Esophagus squamous epithelium (tissue), 4 donors: ENCODE data around the gene STARD3.

ENCODE experiments used
- POLR2A ChIP-seq, 4 donors: fragments of 450-650 bp; IDR thresholded peaks; one replicate each; pipeline ENCODE4 v1.6.1; 2017; ENCODE audit warnings: antibody characterized with exemption in 4 of 4, mild to moderate bottlenecking in 4 of 4, moderate library complexity in 3 of 4
- TF ChIP-seq, protein P1 (sequence below), 6 experiments: fragments of 450-650 bp in 4 of 6; fragments of 200-600 bp in 2 of 6; sonication (generic) in 2 of 6; IDR thresholded peaks; one replicate each; pipeline ENCODE4 v1.5.1; 2016 to 2019; ENCODE audit warnings: antibody characterized with exemption in 6 of 6, mild to moderate bottlenecking in 4 of 6, moderate library complexity in 4 of 6

DNA sequence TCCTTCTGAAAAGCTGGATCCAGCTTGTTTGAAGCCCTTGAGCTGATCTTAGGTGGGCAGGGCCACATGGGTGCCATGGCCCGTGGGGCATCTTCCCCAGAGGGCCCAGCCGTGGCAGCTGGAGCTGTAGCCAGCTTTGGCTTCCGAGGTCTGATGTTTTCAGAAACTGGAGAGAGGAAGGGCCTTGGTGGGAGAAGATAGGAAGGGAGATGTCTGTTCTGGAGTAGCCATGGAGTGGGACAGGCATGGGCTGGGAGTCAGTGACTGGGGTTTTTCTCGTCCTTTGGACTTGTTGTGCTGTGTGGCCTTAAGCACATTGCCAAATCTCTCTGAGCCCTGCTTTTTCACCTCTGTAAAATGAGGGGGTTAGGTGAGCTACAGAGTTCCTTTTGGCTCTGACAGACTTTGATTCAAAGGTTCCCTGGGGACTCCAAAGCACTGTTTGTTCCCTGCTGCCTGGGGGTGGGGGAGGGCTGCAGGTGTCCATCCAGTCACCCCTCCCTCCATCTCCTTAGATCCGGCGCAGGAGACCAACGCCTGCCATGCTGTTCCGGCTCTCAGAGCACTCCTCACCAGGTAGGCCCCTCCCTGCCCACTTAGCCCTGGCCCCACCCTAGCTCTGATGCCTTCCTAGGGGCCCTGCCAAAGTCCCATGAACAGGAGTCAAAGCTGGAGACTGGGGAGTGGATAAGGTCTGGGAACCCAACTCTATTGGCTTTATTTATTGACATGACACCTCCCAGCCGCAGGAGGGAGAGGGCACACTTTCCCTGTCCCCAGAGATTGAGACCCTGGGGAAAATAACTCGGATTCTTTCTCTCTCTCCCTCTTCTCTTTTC is 8.1 kb upstream of the STARD3 start:
- TF ChIP-seq POLR2A (IDR thresholded peaks at IDR 0.05) = no peak
- TF ChIP-seq, protein P1, sequence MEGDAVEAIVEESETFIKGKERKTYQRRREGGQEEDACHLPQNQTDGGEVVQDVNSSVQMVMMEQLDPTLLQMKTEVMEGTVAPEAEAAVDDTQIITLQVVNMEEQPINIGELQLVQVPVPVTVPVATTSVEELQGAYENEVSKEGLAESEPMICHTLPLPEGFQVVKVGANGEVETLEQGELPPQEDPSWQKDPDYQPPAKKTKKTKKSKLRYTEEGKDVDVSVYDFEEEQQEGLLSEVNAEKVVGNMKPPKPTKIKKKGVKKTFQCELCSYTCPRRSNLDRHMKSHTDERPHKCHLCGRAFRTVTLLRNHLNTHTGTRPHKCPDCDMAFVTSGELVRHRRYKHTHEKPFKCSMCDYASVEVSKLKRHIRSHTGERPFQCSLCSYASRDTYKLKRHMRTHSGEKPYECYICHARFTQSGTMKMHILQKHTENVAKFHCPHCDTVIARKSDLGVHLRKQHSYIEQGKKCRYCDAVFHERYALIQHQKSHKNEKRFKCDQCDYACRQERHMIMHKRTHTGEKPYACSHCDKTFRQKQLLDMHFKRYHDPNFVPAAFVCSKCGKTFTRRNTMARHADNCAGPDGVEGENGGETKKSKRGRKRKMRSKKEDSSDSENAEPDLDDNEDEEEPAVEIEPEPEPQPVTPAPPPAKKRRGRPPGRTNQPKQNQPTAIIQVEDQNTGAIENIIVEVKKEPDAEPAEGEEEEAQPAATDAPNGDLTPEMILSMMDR (IDR thresholded peaks at IDR 0.05) = no peak
